ENCODE data around the gene PMS2. TPM values are rescaled to one million over a fixed set of nuclear protein-coding genes. Genes with fewer than 3 reads are reported as not detected.

Gene PMS2
- total and polyA plus RNA-seq, 9 of the 15 experiments (the other 6 are each of a cell fraction or from before 2014, with no cell fraction given): 4.9 to 27.6 (median 16.5) TPM

DNA sequence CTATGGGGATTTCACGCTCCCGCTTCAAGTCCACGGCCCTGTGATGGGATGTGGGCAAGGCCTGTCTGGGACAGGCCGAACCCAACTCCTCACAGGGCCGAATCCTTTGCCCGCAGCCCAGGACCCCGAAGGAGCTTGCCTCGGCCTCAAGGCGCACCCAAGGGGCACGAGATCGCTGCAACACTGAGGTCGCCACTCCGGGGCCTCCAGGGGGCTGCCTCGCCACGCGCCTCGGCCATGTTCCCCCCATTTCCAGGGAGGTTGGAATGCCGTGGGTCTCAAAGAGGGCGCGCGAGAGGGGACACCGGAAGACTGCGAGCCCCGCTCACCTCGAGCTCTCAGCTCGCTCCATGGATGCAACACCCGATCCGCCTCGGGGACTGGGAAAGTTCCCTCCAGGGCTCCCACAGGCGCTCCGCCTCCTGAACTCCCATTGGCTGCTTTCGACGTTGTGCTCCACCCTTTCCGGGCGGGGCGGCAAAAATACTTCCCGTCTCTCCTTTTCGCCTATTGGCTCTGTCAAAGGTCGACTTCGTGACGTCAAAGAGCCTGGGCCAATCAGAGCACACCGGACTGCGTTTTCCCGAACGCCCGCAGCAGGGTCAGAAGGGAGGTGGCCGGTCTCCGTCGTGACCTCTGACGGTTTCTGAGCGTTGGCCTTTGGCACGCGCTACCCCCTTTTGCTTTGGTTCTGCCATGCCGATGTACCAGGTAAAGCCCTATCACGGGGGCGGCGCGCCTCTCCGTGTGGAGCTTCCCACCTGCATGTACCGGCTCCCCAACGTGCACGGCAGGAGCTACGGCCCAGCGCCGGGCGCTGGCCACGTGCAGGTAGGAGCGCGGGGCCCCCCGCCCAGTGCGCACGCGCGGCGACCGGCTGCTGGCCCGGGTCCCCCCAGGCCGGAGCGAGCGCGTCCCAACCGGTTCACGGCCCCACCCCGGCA lies at the start of gene PMS2, which contains the start of gene AIMP2 (continued):
- TF ChIP-seq, protein P1, sequence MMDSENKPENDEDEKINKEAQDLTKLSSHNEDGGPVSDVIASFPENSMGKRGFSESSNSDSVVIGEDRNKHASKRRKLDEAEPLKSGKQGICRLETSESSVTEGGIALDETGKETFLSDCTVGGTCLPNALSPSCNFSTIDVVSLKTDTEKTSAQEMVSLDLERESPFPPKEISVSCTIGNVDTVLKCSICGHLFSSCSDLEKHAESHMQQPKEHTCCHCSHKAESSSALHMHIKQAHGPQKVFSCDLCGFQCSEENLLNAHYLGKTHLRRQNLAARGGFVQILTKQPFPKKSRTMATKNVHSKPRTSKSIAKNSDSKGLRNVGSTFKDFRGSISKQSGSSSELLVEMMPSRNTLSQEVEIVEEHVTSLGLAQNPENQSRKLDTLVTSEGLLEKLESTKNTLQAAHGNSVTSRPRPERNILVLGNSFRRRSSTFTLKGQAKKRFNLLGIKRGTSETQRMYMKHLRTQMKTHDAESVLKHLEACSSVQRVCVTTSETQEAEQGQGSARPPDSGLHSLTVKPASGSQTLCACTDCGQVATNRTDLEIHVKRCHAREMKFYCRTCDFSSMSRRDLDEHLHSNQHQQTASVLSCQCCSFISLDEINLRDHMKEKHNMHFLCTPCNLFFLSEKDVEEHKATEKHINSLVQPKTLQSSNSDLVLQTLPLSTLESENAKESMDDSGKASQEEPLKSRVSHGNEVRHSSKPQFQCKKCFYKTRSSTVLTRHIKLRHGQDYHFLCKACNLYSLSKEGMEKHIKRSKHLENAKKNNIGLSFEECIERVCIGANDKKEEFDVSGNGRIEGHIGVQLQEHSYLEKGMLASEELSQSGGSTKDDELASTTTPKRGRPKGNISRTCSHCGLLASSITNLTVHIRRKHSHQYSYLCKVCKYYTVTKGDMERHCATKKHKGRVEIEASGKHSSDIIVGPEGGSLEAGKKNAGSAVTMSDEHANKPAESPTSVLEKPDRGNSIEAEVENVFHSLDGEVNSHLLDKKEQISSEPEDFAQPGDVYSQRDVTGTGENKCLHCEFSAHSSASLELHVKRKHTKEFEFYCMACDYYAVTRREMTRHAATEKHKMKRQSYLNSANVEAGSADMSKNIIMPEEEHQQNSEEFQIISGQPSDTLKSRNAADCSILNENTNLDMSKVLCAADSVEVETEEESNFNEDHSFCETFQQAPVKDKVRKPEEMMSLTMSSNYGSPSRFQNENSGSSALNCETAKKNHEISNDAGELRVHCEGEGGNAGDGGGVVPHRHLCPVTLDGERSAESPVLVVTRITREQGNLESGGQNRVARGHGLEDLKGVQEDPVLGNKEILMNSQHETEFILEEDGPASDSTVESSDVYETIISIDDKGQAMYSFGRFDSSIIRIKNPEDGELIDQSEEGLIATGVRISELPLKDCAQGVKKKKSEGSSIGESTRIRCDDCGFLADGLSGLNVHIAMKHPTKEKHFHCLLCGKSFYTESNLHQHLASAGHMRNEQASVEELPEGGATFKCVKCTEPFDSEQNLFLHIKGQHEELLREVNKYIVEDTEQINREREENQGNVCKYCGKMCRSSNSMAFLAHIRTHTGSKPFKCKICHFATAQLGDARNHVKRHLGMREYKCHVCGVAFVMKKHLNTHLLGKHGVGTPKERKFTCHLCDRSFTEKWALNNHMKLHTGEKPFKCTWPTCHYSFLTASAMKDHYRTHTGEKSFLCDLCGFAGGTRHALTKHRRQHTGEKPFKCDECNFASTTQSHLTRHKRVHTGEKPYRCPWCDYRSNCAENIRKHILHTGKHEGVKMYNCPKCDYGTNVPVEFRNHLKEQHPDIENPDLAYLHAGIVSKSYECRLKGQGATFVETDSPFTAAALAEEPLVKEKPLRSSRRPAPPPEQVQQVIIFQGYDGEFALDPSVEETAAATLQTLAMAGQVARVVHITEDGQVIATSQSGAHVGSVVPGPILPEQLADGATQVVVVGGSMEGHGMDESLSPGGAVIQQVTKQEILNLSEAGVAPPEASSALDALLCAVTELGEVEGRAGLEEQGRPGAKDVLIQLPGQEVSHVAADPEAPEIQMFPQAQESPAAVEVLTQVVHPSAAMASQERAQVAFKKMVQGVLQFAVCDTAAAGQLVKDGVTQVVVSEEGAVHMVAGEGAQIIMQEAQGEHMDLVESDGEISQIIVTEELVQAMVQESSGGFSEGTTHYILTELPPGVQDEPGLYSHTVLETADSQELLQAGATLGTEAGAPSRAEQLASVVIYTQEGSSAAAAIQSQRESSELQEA (IDR thresholded peaks at IDR 0.05; ENCODE audit: low read depth): no peak
- TF ChIP-seq, protein P2, sequence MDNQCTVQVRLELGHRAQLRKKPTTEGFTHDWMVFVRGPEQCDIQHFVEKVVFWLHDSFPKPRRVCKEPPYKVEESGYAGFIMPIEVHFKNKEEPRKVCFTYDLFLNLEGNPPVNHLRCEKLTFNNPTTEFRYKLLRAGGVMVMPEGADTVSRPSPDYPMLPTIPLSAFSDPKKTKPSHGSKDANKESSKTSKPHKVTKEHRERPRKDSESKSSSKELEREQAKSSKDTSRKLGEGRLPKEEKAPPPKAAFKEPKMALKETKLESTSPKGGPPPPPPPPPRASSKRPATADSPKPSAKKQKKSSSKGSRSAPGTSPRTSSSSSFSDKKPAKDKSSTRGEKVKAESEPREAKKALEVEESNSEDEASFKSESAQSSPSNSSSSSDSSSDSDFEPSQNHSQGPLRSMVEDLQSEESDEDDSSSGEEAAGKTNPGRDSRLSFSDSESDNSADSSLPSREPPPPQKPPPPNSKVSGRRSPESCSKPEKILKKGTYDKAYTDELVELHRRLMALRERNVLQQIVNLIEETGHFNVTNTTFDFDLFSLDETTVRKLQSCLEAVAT (IDR thresholded peaks at IDR 0.05): peak; percentile 37 to 66; a peak in 1 of 4 replicates
- no peak for TF ChIP-seq ZNF274 (IDR thresholded peaks at IDR 0.05; ENCODE audit: borderline replicate concordance, low read depth, low read length)
- TF ChIP-seq ZNF133 (CRISPR knock-in tag; IDR thresholded peaks at IDR 0.05): 0 out of 2 replicates have a peak, but pooled peaks have one; percentile 69
- peak; percentile 79 for TF ChIP-seq NBN (IDR thresholded peaks at IDR 0.05; ENCODE audit: low read depth)
- TF ChIP-seq KAT8 (IDR thresholded peaks at IDR 0.05; ENCODE audit: low read depth): no peak
- TF ChIP-seq THAP7 (CRISPR knock-in tag; IDR thresholded peaks at IDR 0.05): no peak
- no peak for TF ChIP-seq ZNF512 (tag; IDR thresholded peaks at IDR 0.05)
